ENCODE data around the gene SCUBE3. TPM values are rescaled to one million over a fixed set of nuclear protein-coding genes. Genes with fewer than 3 reads are reported as not detected.

Gene SCUBE3
- total and polyA plus RNA-seq, 2 of the 8 experiments (the other 6 are each of a cell fraction or from before 2014, with no cell fraction given) = 0.80 to 1.0 TPM

DNA sequence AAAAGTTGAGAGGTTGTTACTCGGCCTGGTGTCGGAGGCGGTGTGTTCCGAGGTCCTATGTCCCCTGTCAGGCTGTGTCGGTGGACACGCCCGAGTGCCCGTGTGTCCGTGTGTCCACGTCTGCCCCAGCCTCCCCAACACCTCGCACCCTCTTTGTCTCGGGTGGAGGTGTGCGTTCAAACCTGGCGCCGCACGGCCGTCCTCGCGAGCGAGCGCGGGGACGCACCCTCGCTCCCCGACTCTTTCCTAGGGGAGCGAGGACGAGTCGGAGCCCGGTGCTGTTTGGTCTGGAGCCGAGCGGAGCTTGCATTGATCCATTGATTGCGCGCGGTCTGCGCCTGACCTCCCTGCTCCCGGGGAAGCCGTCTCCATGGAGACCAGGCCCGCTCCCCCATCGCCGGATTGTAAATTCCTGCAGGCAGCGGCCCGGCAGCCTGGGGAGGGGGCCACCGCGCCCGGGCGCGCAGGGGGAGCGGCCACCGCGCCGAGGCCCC is 411 bp upstream of the SCUBE3 start (continued):
- TF ChIP-seq TAF7 (optimal IDR thresholded peaks at IDR 0.05; ENCODE audit: borderline replicate concordance, low read depth, low read length) (no peak), TBP (IDR thresholded peaks at IDR 0.05; ENCODE audit: low read depth, low read length) (peak; percentile 40; the same call in 1 of the 2 replicates)

Data from H1 (cell line).